Fibroblast of villous mesenchyme (primary cell): Measurements from ENCODE around the gene SLC22A31. TPM values are rescaled to one million over a fixed set of nuclear protein-coding genes. Genes with fewer than 3 reads are reported as not detected.

Experiments
- DNase-seq: peaks from one replicate; pipeline ENCODE4 v3.0.0-alpha.2; 2010; ENCODE audit warnings: low read depth
- H3K4me3 ChIP-seq: 2 replicates; pipeline ENCODE4 v1.5.1; 2011; ENCODE audit warnings: low read depth, mild to moderate bottlenecking, low read length
- total RNA-seq: library from RNA; depleted of rRNA; stranded (reverse); fragments of >200 nt; gene quantifications from 2 replicates; pipeline ENCODE4 v1.2.3, GENCODE V29; 2012
- TF ChIP-seq, protein P1 (sequence below): IDR thresholded peaks from 2 replicates; pipeline ENCODE4 v1.5.1; 2012; ENCODE audit warnings: low read depth, mild to moderate bottlenecking, low read length; ENCODE audit not compliant: insufficient read depth

The SLC22A31 gene
- total RNA-seq, 1 donor, result under 0.01 TPM

DNA sequence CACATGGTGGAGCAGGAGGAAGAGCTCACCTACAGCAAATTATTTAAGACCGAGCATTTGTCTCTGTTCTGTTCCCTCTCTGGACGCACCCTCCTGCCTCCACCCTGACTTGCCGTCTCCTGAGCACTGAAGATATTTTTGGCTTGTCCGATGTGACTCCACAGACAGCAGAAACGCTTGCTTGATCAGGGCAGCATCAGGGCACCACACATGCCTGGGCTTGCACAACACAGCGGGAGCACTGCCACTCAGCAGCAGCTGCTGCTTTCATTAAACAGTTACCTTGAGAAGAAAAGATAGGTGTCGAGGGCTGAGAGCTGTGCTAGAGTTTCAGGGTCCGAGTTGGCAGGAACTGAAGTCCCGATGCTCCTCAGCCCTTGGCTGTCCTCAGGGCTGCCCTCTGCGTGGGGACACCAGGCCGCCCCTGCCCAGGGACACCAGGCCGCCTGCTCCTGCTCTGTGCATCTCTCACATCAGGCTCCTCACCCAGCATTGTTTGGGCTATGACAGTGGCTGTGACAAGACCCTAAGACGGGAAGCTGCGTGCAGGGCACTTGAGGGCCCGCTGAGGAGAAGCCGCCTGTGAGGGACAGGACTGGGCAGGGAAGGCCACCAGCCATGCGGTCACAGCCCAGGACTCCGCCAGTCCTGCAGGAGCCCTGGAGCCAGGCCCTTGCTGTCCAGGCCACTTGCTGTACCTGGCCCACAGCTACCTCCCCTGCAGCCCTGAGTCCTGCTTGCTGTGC, 50.1 kb downstream of the SLC22A31 start:
- DNase-seq, result no peak
- H3K4me3 ChIP-seq, result no peak overlapping the region
- TF ChIP-seq, protein P1, sequence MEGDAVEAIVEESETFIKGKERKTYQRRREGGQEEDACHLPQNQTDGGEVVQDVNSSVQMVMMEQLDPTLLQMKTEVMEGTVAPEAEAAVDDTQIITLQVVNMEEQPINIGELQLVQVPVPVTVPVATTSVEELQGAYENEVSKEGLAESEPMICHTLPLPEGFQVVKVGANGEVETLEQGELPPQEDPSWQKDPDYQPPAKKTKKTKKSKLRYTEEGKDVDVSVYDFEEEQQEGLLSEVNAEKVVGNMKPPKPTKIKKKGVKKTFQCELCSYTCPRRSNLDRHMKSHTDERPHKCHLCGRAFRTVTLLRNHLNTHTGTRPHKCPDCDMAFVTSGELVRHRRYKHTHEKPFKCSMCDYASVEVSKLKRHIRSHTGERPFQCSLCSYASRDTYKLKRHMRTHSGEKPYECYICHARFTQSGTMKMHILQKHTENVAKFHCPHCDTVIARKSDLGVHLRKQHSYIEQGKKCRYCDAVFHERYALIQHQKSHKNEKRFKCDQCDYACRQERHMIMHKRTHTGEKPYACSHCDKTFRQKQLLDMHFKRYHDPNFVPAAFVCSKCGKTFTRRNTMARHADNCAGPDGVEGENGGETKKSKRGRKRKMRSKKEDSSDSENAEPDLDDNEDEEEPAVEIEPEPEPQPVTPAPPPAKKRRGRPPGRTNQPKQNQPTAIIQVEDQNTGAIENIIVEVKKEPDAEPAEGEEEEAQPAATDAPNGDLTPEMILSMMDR, result no peak

DNA sequence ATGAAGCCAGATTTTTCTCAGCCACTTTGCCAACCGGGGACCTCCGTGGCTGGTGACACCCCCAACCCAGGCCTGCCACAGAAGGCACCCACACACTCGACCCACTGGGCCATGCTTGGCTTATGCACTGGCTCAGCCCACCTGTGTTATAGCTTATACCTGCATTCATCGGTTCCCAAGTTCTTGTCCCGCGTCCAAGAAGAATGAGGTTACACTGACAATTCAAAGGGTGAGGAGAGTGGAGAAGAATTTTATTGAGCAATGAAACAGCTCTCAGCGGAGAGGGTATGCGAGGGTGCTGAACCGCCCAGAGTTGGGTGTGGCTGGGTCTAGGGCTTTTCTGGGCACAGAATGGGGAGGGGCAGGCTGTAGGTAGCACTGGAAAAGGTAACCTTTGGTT, 51.0 kb downstream of the SLC22A31 start:
- no peak for DNase-seq
- no peak overlapping the region for H3K4me3 ChIP-seq
- TF ChIP-seq, protein P1, result no peak

DNA sequence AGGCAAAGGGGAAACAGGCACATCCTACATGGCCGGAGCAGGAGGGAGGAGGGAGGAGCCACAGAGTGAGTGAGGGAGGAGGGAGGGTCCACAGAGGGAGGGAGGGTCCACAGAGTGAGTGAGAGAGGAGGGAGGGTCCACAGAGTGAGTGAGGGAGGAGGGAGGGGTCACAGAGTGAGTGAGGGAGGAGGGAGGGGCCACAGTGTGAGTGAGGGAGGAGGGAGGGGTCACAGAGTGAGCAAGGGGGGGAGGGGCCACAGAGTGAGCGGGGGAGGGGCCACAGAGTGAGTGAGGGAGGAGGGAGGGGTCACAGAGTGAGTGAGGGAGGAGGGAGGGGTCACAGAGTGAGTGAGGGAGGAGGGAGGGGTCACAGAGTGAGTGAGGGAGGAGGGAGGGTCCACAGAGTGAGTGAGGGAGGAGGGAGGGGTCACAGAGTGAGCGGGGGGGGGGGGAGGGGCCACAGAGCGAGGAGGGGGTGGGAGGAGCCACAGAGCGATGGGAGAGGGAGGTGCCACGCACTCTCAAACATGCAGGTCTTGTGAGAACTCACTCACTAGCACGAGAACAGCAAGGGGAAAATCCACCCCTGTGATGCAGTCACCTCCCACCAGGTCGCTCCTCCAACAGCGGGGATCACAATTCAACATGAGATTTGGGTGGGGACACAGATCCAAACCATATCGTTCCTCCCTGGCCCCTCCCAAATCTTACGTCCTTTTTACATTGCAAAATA, 53.1 kb downstream of the SLC22A31 start:
- H3K4me3 ChIP-seq, result no peak overlapping the region
- TF ChIP-seq, protein P1, result no peak
- DNase-seq, result no peak

DNA sequence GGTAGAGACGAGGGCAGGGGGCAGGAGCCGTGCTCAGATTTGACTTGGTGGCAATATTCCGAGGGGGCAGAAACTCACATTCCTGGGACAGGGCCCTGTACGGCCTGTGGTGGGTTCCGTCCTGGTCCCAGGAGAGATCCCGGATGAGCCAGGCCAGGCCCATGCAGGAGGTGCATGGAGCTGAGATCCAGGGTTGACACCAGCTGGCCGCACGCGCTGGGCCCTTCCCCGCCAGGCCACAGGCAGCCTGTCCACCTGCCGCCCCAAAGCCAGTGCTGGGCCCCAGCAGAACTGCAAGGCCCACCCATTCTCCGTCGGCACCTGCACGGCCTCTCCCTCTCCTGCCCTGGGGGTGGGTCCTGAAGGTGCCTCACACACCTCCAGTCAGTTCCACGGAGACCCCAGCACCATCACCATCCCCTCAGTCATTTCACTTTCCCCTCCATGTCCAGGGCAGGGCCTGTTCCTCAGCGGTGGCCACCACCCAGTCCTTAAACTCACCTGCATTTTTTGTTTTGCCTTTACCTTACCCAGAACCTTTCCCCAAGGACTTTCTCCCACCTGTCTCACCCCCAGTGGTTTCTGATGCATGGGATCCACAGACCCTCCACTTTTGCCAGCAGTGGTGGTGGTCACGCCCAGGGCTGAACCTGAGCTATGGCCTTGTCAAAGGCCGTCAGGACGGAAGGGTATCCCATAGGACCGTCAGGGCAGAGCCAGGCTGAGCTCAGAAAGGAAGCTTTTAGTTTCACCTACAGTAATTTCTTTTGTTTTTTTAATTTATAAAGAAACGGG, 53.9 kb downstream of the SLC22A31 start:
- DNase-seq, result no peak
- TF ChIP-seq, protein P1, result no peak

More for the DNA sequence above, 53.9 kb downstream of the SLC22A31 start:
- H3K4me3 ChIP-seq, result no peak overlapping the region

Other genes with a start within 250 kb of the SLC22A31 start
- gene CBFA2T3, start 223.3 kb downstream of the SLC22A31 start, total RNA-seq, result not detected in 2 replicates
- gene ACSF3, start 106.7 kb downstream of the SLC22A31 start, total RNA-seq, result 20.7 and 22.9 TPM in 2 replicates
- gene CDH15, start 28.8 kb downstream of the SLC22A31 start, total RNA-seq, result under 0.01 and 0.32 TPM in 2 replicates
- 8.7 and 16.4 TPM in 2 replicates for gene ZNF778, start 17.2 kb upstream of the SLC22A31 start, total RNA-seq